CD14-positive monocyte (primary cell): ENCODE measurements around the gene AKR1C1. TPM values are rescaled to one million over a fixed set of nuclear protein-coding genes. Genes with fewer than 3 reads are reported as not detected.

Experiments
- DNase-seq, 3 donors: peaks; one replicate each; pipeline ENCODE4 v3.0.0-alpha.2; 2011 to 2022
- H2AFZ ChIP-seq: 2 replicates; pipeline ENCODE4 v1.6.0; 2012; ENCODE audit warnings: mild to moderate bottlenecking, low read depth, low read length, inconsistent platforms; ENCODE audit not compliant: insufficient read depth, poor library complexity, severe bottlenecking
- H3K27ac ChIP-seq, 2 donors: 1 replicate in 1 of 2; 2 replicates in 1 of 2; pipeline ENCODE4 v1.5.1; 2012 to 2013; ENCODE audit warnings: low read length in 2 of 2, control low read depth in 1 of 2, inconsistent platforms in 1 of 2, low read depth in 1 of 2, mild to moderate bottlenecking in 1 of 2
- H3K27me3 ChIP-seq, 2 donors: one replicate each; pipeline versions ENCODE4 v1.6.0 to v1.6.1; 2011 to 2013; ENCODE audit warnings: low read length in 2 of 2; ENCODE audit not compliant: control insufficient read depth in 2 of 2, insufficient read depth in 2 of 2
- H3K36me3 ChIP-seq, 2 donors: replicated peaks in 1 of 2; 1 replicate in 1 of 2; 2 replicates in 1 of 2; pipeline versions ENCODE4 v1.5.1 to v1.6.1; 2012 to 2013; ENCODE audit warnings: low read length in 2 of 2, control low read depth in 1 of 2, inconsistent platforms in 1 of 2, mild to moderate bottlenecking in 1 of 2; ENCODE audit not compliant: insufficient read depth in 2 of 2, control insufficient read depth in 1 of 2
- H3K4me1 ChIP-seq, 2 donors: 1 replicate in 1 of 2; 2 replicates in 1 of 2; pipeline versions ENCODE4 v1.5.1 to v1.6.1; 2012 to 2013; ENCODE audit warnings: low read length in 2 of 2, control low read depth in 1 of 2, inconsistent platforms in 1 of 2, mild to moderate bottlenecking in 1 of 2, moderate library complexity in 1 of 2; ENCODE audit not compliant: insufficient read depth in 2 of 2, control insufficient read depth in 1 of 2
- H3K4me2 ChIP-seq: replicated peaks from 2 replicates; pipeline ENCODE3; 2012; ENCODE audit warnings: low read length, moderate library complexity, mild to moderate bottlenecking; ENCODE audit not compliant: poor library complexity, severe bottlenecking; ENCODE audit errors: extremely low read depth
- H3K4me3 ChIP-seq, 3 experiments: fragments of 200-600 bp in 1 of 3; sonication (generic) in 1 of 3; replicated peaks in 1 of 3; 1 replicate in 2 of 3; 2 replicates in 1 of 3; pipeline ENCODE4 v1.5.1; 2011 to 2013; ENCODE audit warnings: low read length in 3 of 3, mild to moderate bottlenecking in 3 of 3, control low read depth in 2 of 3, low read depth in 2 of 3, inconsistent platforms in 1 of 3, moderate library complexity in 1 of 3
- H3K79me2 ChIP-seq: 2 replicates; pipeline ENCODE4 v1.6.0; 2012; ENCODE audit warnings: mild to moderate bottlenecking, control low read depth, inconsistent platforms, low read length, moderate library complexity; ENCODE audit not compliant: insufficient read depth
- H3K9ac ChIP-seq: 2 replicates; pipeline ENCODE4 v1.6.0; 2017; ENCODE audit warnings: low read length, mild to moderate bottlenecking; ENCODE audit not compliant: insufficient read depth, poor library complexity, severe bottlenecking
- H3K9me3 ChIP-seq, 2 donors: replicated peaks in 1 of 2; 1 replicate in 1 of 2; 2 replicates in 1 of 2; pipeline versions ENCODE4 v1.5.1 to v1.6.1; 2012 to 2013; ENCODE audit warnings: low read length in 2 of 2, control low read depth in 1 of 2; ENCODE audit not compliant: control insufficient read depth in 1 of 2, insufficient read depth in 1 of 2
- H4K20me1 ChIP-seq: 2 replicates; pipeline ENCODE4 v1.6.0; 2012; ENCODE audit warnings: mild to moderate bottlenecking, low read length, control low read depth, moderate library complexity; ENCODE audit not compliant: insufficient read depth
- H3K27ac Mint-ChIP-seq, 7 donors: one replicate each; pipeline ENCODE4 v1.8.0; 2020; ENCODE audit warnings: mild to moderate bottlenecking in 7 of 7, mixed read lengths in 7 of 7, moderate library complexity in 6 of 7, inconsistent platforms in 2 of 7
- H3K27me3 Mint-ChIP-seq, 3 donors: one replicate each; pipeline ENCODE4 v1.8.0; 2021 to 2022; ENCODE audit warnings: low read depth in 3 of 3, mild to moderate bottlenecking in 3 of 3, mixed read lengths in 3 of 3, moderate library complexity in 3 of 3, inconsistent platforms in 1 of 3
- H3K36me3 Mint-ChIP-seq, 2 donors: one replicate each; pipeline ENCODE4 v1.8.0; 2020; ENCODE audit warnings: mixed read lengths in 2 of 2, inconsistent platforms in 1 of 2, mild to moderate bottlenecking in 1 of 2
- H3K4me1 Mint-ChIP-seq: one replicate; pipeline ENCODE4 v1.8.0; 2020; ENCODE audit warnings: mild to moderate bottlenecking, mixed read lengths
- H3K4me3 Mint-ChIP-seq, 2 donors: one replicate each; pipeline ENCODE4 v1.8.0; 2020; ENCODE audit warnings: mild to moderate bottlenecking in 2 of 2, mixed read lengths in 2 of 2, moderate library complexity in 1 of 2
- H3K9me3 Mint-ChIP-seq, 7 donors: one replicate each; pipeline ENCODE4 v1.8.0; 2020 to 2022; ENCODE audit warnings: mixed read lengths in 7 of 7, mild to moderate bottlenecking in 6 of 7, moderate library complexity in 6 of 7, inconsistent platforms in 2 of 7
- CTCF ChIP-seq: fragments of 200-600 bp; IDR thresholded peaks from one replicate; pipeline ENCODE4 v1.8.0; 2022; ENCODE audit warnings: antibody characterized with exemption, mild to moderate bottlenecking
- WGBS: methylation state at CpG from one replicate; pipeline ENCODE4 v1.1.5; 2013; ENCODE audit warnings: missing lambda C conversion rate; ENCODE audit not compliant: insufficient coverage; 5-methylcytosine and 5-hydroxymethylcytosine counted together
- intact Hi-C, 2 donors: fragments of 100-400 bp; cut with micrococcal nuclease; formaldehyde crosslinking; loops; one replicate each; pipeline versions ENCODE4 v1.15.0 to v1.15.1; 2023
- polyA plus RNA-seq, 3 donors: library from polyadenylated mRNA; depleted of rRNA in 1 of 3; unstranded in 2 of 3; stranded (reverse) in 1 of 3; fragments of 300-500 nt in 2 of 3; fragments of >200 nt in 1 of 3; fragmentation: Illumina TruSeq in 2 of 3; gene quantifications; 1 replicate in 2 of 3; 2 replicates in 1 of 3; pipeline ENCODE4 v1.2.3, GENCODE V29; 2012 to 2021

Gene AKR1C1
- polyA plus RNA-seq, 3 donors, result 0.07 to 0.85 TPM; not detected in 1

GRCh38 chr10:4982764-4983226 is 19.6 kb downstream of the AKR1C1 start:
- no peaks in the 10 kb centered on the region for H3K4me1 ChIP-seq
- 100% methylated on average over 1 of the region's 9 CpGs for WGBS
- Mint-ChIP-seq H3K9me3 (no peaks in the 10 kb centered on the region), H3K36me3 (no peaks in the 10 kb centered on the region), H3K27ac (peak overlapping the region in 1 of 7 donors; percentile 20), H3K27me3 (peaks cover 1 to 2% (median 1%) of the 10 kb centered on the region in 3 donors), H3K4me1 (peaks cover 2% of the 10 kb centered on the region), H3K4me3 (no peak overlapping the region)
- TF ChIP-seq CTCF, result no peak
- no peaks in the 10 kb centered on the region for H4K20me1 ChIP-seq
- H2AFZ ChIP-seq, result no peak overlapping the region
- intact Hi-C loops, result no loop called here
- H3K27ac ChIP-seq, result no peak overlapping the region
- H3K4me3 ChIP-seq, result no peak overlapping the region
- H3K36me3 ChIP-seq, result no peaks in the 10 kb centered on the region
- H3K27me3 ChIP-seq, result no peaks in the 10 kb centered on the region
- H3K4me2 ChIP-seq, result no peak overlapping the region
- DNase-seq, result no peak
- no peaks in the 10 kb centered on the region for H3K79me2 ChIP-seq
- H3K9ac ChIP-seq, result no peak overlapping the region
- H3K9me3 ChIP-seq, result no peaks in the 10 kb centered on the region

GRCh38 chr10:4983615-4984216 is 20.5 kb downstream of the AKR1C1 start:
- Histone ChIP-seq H2AFZ (no peak overlapping the region), H4K20me1 (no peaks in the 10 kb centered on the region), H3K27me3 (no peaks in the 10 kb centered on the region), H3K27ac (no peak overlapping the region), H3K4me1 (no peaks in the 10 kb centered on the region), H3K9ac (no peak overlapping the region), H3K4me2 (no peak overlapping the region), H3K9me3 (no peaks in the 10 kb centered on the region), H3K79me2 (no peaks in the 10 kb centered on the region), H3K36me3 (no peaks in the 10 kb centered on the region), H3K4me3 (no peak overlapping the region)
- no peaks in the 10 kb centered on the region for H3K36me3 Mint-ChIP-seq
- WGBS, result 94% methylated on average over 5 of the region's 5 CpGs
- no peak overlapping the region for H3K4me3 Mint-ChIP-seq
- DNase-seq, result no peak
- no peak for TF ChIP-seq CTCF
- H3K9me3 Mint-ChIP-seq, result no peaks in the 10 kb centered on the region
- H3K4me1 Mint-ChIP-seq, result peaks cover 2% of the 10 kb centered on the region
- intact Hi-C loops, result no loop called here
- peaks cover 1 to 2% (median 1%) of the 10 kb centered on the region in 3 donors for H3K27me3 Mint-ChIP-seq
- H3K27ac Mint-ChIP-seq, result no peak overlapping the region
